ENCODE results near the gene IL22RA1. TPM values are rescaled to one million over a fixed set of nuclear protein-coding genes. Genes with fewer than 3 reads are reported as not detected.

IL22RA1 gene
- total RNA-seq, 1 donor from 2014 or later, result not detected

DNA sequence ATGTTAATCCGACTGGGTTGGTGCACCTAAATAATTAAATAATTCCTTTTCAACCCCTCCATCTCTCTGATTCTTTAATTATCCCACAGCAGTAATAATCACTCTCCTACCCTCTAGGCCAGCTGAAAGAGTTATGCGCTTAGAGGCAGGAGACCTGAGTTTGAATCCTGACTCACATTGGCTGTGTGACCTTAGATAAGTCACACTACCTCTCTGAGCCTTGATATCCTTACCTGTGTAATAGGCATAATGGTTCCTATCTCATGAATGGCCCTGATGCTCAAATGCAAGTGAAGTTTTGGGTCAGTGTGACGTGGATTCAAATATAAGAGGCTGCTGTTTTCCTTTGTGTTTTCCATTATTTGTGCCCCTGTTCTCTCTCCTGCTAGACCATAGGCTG lies 39.1 kb downstream of the IL22RA1 start:
- Mint-ChIP-seq H3K4me3 (no peak overlapping the region), H3K27me3 (ENCODE audit: insufficient read depth) (no peaks in the 10 kb centered on the region), H3K27ac (no peak overlapping the region), H3K36me3 (ENCODE audit: low read depth) (no peaks in the 10 kb centered on the region), H3K4me1 (ENCODE audit: low read depth) (no peaks in the 10 kb centered on the region), H3K9me3 (no peaks in the 10 kb centered on the region)
- no peak for DNase-seq (ENCODE audit: low spot score)
- intact Hi-C loops (cut with micrococcal nuclease), result no loop called here

DNA sequence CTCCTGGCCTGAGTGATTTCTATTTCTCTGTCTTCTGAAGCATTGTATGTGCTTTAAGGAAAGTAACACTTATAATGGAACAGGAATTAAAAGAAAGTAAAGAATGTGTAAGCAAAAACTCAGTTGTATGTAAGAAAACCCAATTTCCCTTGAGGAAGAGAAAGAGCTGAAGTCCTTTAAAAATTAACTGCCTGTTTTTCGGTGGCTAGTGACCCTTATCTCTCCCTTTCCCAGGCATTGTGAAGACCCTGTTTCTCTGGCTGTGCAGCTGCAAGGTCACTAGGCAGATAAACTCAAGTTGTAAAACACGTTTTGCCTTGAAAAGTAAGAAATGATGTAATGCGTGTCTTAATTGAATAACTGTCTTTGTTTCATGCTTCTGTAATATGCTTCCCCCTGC lies 39.5 kb downstream of the IL22RA1 start:
- intact Hi-C loops (cut with micrococcal nuclease), result no loop called here
- Mint-ChIP-seq H3K9me3 (no peaks in the 10 kb centered on the region), H3K4me3 (no peak overlapping the region), H3K36me3 (ENCODE audit: low read depth) (no peaks in the 10 kb centered on the region), H3K4me1 (ENCODE audit: low read depth) (no peaks in the 10 kb centered on the region), H3K27me3 (ENCODE audit: insufficient read depth) (no peaks in the 10 kb centered on the region), H3K27ac (no peak overlapping the region)
- DNase-seq (ENCODE audit: low spot score), result no peak

DNA sequence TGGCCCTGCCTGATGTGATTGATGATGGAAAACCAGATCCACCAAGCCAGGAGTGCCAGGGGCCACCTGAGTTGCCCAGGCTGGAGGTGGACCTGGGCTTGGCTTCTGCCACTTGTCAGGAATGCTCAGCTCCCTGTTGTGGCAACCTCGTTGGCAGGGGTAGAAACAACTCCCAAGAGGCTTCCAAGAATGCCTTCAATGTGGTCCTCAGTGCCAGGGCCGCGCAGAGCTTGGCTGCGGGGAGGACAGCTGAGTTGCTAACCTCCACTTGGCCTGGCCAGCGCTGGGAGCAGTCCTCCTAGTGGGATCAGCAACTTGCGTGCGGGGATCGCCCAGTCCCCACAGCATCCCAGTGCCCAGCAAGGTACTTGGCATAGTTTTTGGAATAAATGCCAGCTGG lies 40.0 kb downstream of the IL22RA1 start:
- Mint-ChIP-seq H3K36me3 (ENCODE audit: low read depth) (no peaks in the 10 kb centered on the region), H3K27me3 (ENCODE audit: insufficient read depth) (no peaks in the 10 kb centered on the region), H3K9me3 (no peaks in the 10 kb centered on the region), H3K4me3 (no peak overlapping the region), H3K27ac (no peak overlapping the region), H3K4me1 (ENCODE audit: low read depth) (no peaks in the 10 kb centered on the region)
- intact Hi-C loops (cut with micrococcal nuclease), result no loop called here
- DNase-seq (ENCODE audit: low spot score), result no peak

DNA sequence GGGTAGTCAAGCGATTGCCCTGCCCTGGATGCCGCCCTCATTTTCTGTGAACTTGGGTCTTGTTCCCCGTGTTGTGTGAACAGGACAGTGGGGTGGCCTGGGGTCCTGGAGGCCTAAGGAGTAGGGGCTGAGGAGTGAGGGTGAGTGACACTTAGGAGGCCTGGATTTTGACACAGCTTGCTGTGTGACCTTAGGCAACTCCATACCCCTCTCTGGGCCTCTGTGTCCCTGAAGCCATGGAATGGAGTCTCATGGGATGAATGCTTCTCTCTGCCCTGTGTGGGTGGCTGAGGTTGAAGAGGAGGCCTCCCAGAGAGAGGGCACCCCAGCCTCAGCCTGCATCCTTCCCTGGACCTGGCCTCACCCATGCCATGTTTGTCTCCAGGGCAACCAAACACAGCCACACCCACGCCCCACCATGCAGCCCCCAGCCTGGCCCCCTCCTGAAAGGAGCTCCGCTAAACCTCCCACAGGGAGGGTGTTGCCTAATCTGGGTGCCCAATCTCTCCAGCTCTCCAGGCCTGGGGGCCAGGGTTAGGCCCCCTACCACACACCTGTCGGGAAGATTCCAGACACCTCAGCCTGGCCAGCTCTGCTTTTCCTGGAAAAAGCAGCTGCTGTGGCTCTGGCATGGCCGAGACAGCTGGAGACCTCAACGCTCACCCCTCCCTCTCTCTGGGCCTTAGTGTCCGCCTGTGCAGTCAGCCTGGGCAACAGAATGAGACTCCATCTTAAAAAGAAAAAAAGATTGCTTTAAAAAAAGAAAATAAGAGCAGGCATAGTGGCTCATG lies 40.9 kb downstream of the IL22RA1 start:
- H3K4me3 Mint-ChIP-seq, result no peak overlapping the region
- intact Hi-C loops (cut with micrococcal nuclease), result no loop called here
- H3K27ac Mint-ChIP-seq, result no peak overlapping the region

DNA sequence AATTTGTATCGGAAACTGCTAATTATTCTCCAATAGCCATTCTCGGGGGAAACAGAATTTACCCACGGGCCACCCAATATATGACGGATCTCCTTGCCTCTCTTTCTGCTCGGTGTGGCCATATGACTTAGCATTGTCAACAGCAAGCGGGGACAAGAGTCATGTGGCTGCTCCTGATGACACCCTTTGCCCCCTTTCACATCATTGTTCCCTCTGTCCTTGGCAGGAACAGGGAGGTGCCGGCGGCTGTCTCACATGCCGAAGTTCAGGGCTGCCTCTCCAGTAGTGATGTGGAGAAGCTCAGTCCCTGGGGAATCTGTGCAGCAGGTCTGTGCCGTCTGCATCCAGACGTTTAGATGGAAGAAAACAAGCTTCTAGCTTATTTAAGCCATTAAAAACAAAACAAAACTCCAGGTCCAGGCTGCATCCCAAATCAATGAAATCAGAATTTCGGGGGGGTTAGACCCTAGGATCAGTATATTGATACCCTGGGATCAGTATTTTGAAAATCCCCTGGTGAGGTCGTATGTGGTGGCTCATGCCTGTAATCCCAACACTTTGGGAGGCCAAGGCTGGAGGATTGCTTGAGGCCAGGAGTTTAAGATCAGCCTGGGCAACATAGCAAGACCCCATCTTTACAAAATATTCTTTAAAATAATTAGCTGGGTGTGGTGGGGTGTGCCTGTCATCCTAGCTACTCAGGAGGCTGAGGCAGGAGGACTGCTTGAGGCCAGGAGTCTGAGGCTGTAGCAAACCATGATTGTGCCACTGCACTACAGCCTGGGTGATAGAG lies 41.8 kb downstream of the IL22RA1 start:
- H3K27ac Mint-ChIP-seq, result no peak overlapping the region
- intact Hi-C loops (cut with micrococcal nuclease), result no loop called here
- no peaks in the 10 kb centered on the region for H3K4me1 Mint-ChIP-seq (ENCODE audit: low read depth)
- no peaks in the 10 kb centered on the region for H3K27me3 Mint-ChIP-seq (ENCODE audit: insufficient read depth)
- H3K4me3 Mint-ChIP-seq, result no peak overlapping the region
- no peaks in the 10 kb centered on the region for H3K36me3 Mint-ChIP-seq (ENCODE audit: low read depth)
- DNase-seq (ENCODE audit: low spot score), result no peak
- H3K9me3 Mint-ChIP-seq, result no peaks in the 10 kb centered on the region

More for the DNA sequence above, 40.9 kb downstream of the IL22RA1 start:
- Mint-ChIP-seq H3K4me1 (ENCODE audit: low read depth) (no peaks in the 10 kb centered on the region), H3K27me3 (ENCODE audit: insufficient read depth) (no peaks in the 10 kb centered on the region), H3K9me3 (no peaks in the 10 kb centered on the region), H3K36me3 (ENCODE audit: low read depth) (no peaks in the 10 kb centered on the region)
- DNase-seq (ENCODE audit: low spot score), result no peak

DNA sequence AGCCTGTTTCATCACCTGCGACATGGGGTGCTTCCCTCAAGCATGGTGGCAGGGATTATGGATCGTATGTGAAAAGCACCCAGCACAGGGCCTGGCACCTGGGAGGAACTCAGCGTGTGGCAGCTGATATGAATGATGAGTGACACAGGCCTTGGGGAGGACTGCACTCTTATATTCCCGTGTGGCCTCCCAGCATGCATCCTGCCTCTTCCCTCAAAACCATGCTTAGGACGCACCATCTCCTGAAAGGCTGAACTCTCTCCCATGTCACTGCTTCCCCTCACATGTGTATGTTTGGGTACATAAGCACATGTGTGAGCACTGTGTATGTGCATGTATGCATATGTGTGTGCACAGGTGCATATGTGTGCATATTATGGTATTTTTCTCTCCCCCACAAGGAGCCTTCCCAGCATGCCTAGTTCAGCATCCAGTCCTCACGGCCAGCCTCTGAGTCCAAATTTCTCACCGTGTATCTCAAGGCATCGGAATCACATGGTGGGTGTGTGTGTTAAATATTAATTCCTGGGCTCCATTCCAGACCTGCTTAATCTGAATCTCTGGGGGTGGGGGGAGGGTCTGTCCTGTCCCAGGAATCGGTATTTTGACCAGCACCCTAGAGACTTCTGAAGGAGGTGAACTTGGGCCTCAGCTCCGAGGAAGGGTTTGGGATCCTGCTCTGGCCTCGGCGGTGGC lies 43.8 kb downstream of the IL22RA1 start:
- no peak for DNase-seq (ENCODE audit: low spot score)

DNA sequence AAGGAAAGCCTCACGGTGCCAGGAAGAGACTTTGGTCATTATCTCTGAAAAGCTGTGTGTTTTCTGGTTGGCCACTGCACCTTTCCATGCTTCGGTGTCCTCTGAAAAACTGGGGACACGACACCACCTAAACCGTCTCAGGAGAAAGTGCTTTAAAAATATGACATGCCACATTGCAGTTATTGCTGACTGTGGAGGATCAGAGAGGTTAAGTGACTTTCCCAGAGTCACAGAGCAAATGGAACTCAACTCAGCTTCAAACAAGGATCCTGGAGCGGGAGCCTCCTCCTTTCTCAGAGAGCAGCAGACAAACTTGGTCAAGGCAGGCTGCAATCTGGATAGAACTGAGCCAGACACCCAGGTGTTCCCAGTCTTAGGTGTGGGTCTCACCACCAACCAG lies 44.8 kb downstream of the IL22RA1 start:
- Mint-ChIP-seq H3K36me3 (ENCODE audit: low read depth) (no peaks in the 10 kb centered on the region), H3K27ac (no peak overlapping the region), H3K9me3 (no peaks in the 10 kb centered on the region), H3K27me3 (ENCODE audit: insufficient read depth) (peaks cover 1% of the 10 kb centered on the region), H3K4me3 (no peak overlapping the region), H3K4me1 (ENCODE audit: low read depth) (no peaks in the 10 kb centered on the region)
- intact Hi-C loops (cut with micrococcal nuclease), result no loop called here
- no peak for DNase-seq (ENCODE audit: low spot score)

More for the DNA sequence above, 43.8 kb downstream of the IL22RA1 start:
- Mint-ChIP-seq H3K9me3 (no peaks in the 10 kb centered on the region), H3K27me3 (ENCODE audit: insufficient read depth) (peaks cover 1% of the 10 kb centered on the region), H3K27ac (no peak overlapping the region), H3K4me3 (no peak overlapping the region), H3K36me3 (ENCODE audit: low read depth) (no peaks in the 10 kb centered on the region), H3K4me1 (ENCODE audit: low read depth) (no peaks in the 10 kb centered on the region)
- intact Hi-C loops (cut with micrococcal nuclease), result no loop called here

DNA sequence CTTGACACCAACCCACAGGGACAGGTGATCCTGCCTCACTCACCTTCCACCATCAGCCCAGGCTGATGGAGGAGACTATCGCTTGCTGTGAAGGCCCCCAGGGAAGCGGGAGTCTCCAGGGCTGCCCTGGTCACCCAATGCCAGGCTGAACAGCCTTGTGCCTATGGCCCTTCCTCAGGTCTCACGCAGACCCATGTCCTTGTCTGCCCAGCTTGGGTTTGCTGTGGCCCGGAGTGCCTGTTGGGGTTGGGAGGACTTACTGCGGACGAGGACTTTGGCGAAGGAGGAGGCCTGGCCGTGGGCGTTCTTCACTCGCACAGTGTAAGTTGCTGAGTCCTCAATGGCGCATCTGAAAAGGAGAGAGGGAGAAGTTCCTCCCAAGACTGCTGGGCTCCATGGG lies 45.3 kb downstream of the IL22RA1 start:
- H3K27ac Mint-ChIP-seq, result no peak overlapping the region
- no peak overlapping the region for H3K4me3 Mint-ChIP-seq
- no peaks in the 10 kb centered on the region for H3K36me3 Mint-ChIP-seq (ENCODE audit: low read depth)
- no peaks in the 10 kb centered on the region for H3K4me1 Mint-ChIP-seq (ENCODE audit: low read depth)
- H3K27me3 Mint-ChIP-seq (ENCODE audit: insufficient read depth), result peaks cover 1% of the 10 kb centered on the region
- no peak for DNase-seq (ENCODE audit: low spot score)
- intact Hi-C loops (cut with micrococcal nuclease), result no loop called here
- no peaks in the 10 kb centered on the region for H3K9me3 Mint-ChIP-seq

DNA sequence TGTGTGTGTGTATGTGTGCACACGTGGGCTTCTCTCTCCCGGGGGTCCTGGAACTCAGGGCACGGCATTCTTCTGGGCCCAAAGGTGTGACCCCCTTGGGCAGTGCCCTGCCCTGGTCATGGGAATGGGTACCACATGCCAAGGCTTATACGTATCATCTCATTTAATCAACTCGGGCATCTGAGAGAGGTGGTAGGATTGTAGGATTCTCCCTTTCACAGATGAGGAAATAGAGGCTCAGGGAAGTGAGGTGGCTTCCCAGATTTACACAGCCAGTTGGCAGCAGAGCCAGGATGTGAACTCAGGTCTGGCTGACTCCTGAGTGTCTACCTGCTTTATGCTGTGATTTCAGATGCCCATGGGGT lies 46.2 kb downstream of the IL22RA1 start:
- no peaks in the 10 kb centered on the region for H3K4me1 Mint-ChIP-seq (ENCODE audit: low read depth)
- peaks cover 1% of the 10 kb centered on the region for H3K27me3 Mint-ChIP-seq (ENCODE audit: insufficient read depth)
- H3K9me3 Mint-ChIP-seq, result no peaks in the 10 kb centered on the region
- H3K4me3 Mint-ChIP-seq, result no peak overlapping the region
- intact Hi-C loops (cut with micrococcal nuclease), result no loop called here
- H3K36me3 Mint-ChIP-seq (ENCODE audit: low read depth), result no peaks in the 10 kb centered on the region
- no peak overlapping the region for H3K27ac Mint-ChIP-seq
- DNase-seq (ENCODE audit: low spot score), result no peak

DNA sequence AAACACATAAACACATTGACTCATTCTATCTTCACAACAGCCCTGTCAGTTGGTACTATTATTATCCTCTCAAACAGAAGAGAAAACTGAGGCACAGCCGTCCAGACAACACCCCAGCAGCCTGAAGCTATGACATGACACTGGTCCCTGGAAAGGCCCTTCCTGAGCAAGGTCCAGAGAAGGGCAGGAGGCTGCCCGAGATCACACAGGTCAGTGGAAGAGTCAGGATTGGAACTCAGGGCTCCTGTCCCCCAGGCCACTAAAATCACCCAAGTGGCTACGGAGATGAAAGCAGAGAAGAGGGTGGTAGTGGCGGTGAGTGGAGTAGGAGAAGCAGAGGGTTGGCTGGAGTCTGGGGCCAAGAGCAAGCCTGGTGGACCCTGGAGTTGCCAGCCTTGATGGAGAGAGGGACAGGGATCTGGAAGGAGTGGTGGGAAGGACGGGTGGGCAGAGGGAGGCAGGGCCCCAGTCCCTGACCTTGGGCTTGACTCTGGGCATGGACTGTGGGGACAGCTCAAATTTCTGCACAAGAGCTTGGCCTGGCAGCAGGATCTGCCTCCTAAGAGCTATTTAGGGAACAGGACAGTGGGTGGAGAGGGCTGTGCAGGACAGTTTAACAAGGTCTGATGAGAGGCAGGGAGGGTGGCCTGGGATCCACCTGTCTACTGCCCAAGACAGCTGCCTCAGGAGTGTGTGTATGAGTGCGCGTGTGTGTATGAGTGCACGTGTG lies 46.8 kb downstream of the IL22RA1 start:
- Mint-ChIP-seq H3K27ac (no peak overlapping the region), H3K36me3 (ENCODE audit: low read depth) (no peaks in the 10 kb centered on the region), H3K9me3 (no peaks in the 10 kb centered on the region), H3K27me3 (ENCODE audit: insufficient read depth) (peaks cover 1% of the 10 kb centered on the region), H3K4me3 (no peak overlapping the region), H3K4me1 (ENCODE audit: low read depth) (no peaks in the 10 kb centered on the region)
- intact Hi-C loops (cut with micrococcal nuclease), result no loop called here
- no peak for DNase-seq (ENCODE audit: low spot score)

DNA sequence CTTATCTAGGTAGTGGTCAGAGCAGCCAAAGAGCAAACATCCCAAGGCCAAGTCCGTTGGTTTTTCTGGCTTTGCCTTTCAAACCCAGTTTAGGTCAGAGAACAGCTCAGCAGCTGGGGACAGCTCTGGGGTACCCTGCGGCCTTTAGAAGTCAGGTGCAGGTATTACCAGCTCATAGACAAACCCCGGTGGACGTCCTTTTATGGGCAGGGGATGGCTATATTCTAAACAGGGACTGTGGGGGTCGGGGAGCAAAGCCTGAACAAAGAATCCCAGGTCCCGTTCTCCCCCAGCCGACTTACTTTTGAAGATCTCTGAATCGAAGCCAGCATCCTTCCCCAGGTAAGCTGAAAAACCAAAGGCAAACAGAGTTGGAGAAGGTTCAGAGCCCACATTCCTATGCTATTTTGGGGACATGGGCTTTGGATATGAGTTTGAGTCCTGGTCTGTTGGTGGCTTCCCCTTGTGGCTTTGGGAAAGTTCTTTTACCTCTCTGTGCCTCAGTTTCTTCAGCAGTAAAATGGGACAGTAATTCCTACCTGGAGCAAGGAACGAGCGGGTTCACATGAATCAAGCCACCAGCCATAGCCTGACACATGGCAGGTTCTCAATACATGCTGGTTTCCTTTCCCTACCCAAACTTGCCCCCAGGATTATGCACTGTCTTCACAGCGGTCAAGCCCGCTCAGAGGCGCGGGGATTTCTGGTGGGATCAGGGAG lies 47.6 kb downstream of the IL22RA1 start:
- Mint-ChIP-seq H3K27me3 (ENCODE audit: insufficient read depth) (peaks cover 1% of the 10 kb centered on the region), H3K27ac (no peak overlapping the region), H3K4me3 (no peak overlapping the region)

DNA sequence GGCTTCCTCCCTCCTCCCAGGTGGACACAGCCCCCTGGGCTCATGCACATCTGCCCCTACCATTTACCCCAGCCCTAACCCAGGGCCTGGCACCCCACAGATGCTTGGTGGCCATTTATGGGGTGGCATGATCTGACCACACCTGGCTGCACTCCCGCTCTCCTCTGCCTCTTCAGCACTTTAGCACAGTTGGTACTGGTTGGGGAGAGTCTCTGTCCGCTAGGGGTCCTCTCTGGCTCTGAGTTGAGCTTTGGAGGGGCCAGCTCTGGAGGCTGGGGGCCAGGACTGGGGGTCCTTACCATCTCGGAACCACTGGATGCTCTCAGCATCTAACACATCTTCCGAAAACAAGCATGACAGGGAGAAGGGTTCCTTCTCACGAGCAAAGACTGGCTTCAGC lies 48.4 kb downstream of the IL22RA1 start:
- no peak for DNase-seq (ENCODE audit: low spot score)
- Mint-ChIP-seq H3K27me3 (ENCODE audit: insufficient read depth) (peaks cover 1% of the 10 kb centered on the region), H3K27ac (no peak overlapping the region), H3K4me3 (no peak overlapping the region), H3K36me3 (ENCODE audit: low read depth) (no peaks in the 10 kb centered on the region), H3K9me3 (no peaks in the 10 kb centered on the region), H3K4me1 (ENCODE audit: low read depth) (no peaks in the 10 kb centered on the region)
- intact Hi-C loops (cut with micrococcal nuclease), result no loop called here

More for the DNA sequence above, 47.6 kb downstream of the IL22RA1 start:
- DNase-seq (ENCODE audit: low spot score), result no peak
- Mint-ChIP-seq H3K4me1 (ENCODE audit: low read depth) (no peaks in the 10 kb centered on the region), H3K9me3 (no peaks in the 10 kb centered on the region), H3K36me3 (ENCODE audit: low read depth) (no peaks in the 10 kb centered on the region)
- intact Hi-C loops (cut with micrococcal nuclease), result no loop called here
